ENCODE data around the gene SMARCC1.

DNA sequence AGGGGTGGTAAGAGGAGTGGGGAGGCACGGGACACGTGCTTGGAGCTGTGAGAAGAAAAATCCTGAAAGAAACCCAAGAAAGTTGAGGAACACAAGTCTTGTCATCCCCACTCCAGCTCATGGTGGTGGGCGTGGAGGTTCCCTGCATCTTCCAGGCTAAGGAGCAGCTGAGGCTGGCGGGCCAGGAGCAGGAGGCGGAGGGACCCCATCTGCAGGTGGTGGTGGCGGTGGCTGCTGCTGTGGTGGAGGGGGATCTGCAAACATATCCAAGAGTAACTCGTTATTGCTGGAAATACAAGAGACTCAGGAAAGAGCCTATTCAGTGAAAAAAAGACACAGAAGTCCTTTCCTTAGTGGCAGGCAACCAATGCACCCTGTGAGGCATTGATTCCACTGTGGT is 193.6 kb downstream of the SMARCC1 start:
- TF ChIP-seq, protein P1, sequence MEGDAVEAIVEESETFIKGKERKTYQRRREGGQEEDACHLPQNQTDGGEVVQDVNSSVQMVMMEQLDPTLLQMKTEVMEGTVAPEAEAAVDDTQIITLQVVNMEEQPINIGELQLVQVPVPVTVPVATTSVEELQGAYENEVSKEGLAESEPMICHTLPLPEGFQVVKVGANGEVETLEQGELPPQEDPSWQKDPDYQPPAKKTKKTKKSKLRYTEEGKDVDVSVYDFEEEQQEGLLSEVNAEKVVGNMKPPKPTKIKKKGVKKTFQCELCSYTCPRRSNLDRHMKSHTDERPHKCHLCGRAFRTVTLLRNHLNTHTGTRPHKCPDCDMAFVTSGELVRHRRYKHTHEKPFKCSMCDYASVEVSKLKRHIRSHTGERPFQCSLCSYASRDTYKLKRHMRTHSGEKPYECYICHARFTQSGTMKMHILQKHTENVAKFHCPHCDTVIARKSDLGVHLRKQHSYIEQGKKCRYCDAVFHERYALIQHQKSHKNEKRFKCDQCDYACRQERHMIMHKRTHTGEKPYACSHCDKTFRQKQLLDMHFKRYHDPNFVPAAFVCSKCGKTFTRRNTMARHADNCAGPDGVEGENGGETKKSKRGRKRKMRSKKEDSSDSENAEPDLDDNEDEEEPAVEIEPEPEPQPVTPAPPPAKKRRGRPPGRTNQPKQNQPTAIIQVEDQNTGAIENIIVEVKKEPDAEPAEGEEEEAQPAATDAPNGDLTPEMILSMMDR (conservative IDR thresholded peaks at IDR 0.05; ENCODE audit: low read depth, low read length): no peak
- TF ChIP-seq EZH2phosphoT487 (IDR thresholded peaks at IDR 0.05; ENCODE audit: borderline replicate concordance, low read length): no peak
- no peak for TF ChIP-seq EZH2 (IDR thresholded peaks at IDR 0.05; ENCODE audit: low read length, unreplicated experiment)
